Smooth muscle cell (in vitro differentiated cells): Measurements from ENCODE around the gene DNAH1. TPM values are rescaled to one million over a fixed set of nuclear protein-coding genes. Genes with fewer than 3 reads are reported as not detected.

ENCODE experiments used
- DNase-seq: peaks from one replicate; lab custom pipeline; 2025; ENCODE audit not compliant: unreplicated experiment; lab: John Stamatoyannopoulos, UW
- H2AFZ ChIP-seq: fragments of 200-600 bp; sonication (generic); 2 replicates; pipeline ENCODE4 v1.6.0; 2016; ENCODE audit warnings: antibody characterized with exemption, low read depth, mild to moderate bottlenecking
- H3F3A ChIP-seq: fragments of 200-600 bp; sonication (generic); 2 replicates; pipeline ENCODE4 v1.6.0; 2017; ENCODE audit warnings: antibody characterized with exemption, low read depth
- H3K27ac ChIP-seq: fragments of 200-600 bp; sonication (generic); 2 replicates; pipeline ENCODE4 v1.5.1; 2016; ENCODE audit warnings: low read depth, mild to moderate bottlenecking
- H3K27me3 ChIP-seq: fragments of 200-600 bp; sonication (generic); 2 replicates; pipeline ENCODE4 v1.6.1; 2016; ENCODE audit warnings: low read depth, mild to moderate bottlenecking
- H3K36me3 ChIP-seq: fragments of 200-600 bp; sonication (generic); 2 replicates; pipeline ENCODE4 v1.5.1; 2016; ENCODE audit warnings: low read depth
- H3K4me1 ChIP-seq: fragments of 200-600 bp; sonication (generic); 2 replicates; pipeline ENCODE4 v1.5.1; 2016; ENCODE audit warnings: low read depth
- H3K4me2 ChIP-seq: fragments of 200-600 bp; sonication (generic); 2 replicates; pipeline ENCODE4 v1.6.0; 2016; ENCODE audit warnings: mild to moderate bottlenecking
- H3K4me3 ChIP-seq: fragments of 200-600 bp; sonication (generic); 2 replicates; pipeline ENCODE4 v1.5.1; 2016; ENCODE audit warnings: mild to moderate bottlenecking
- H3K79me2 ChIP-seq: fragments of 200-600 bp; sonication (generic); 2 replicates; pipeline ENCODE4 v1.6.0; 2016; ENCODE audit warnings: low read depth, mild to moderate bottlenecking
- H3K9ac ChIP-seq: fragments of 200-600 bp; sonication (generic); 2 replicates; pipeline ENCODE4 v1.6.0; 2016; ENCODE audit warnings: low read depth
- H3K9me3 ChIP-seq: fragments of 200-600 bp; sonication (generic); replicated peaks from 2 replicates; pipeline ENCODE4 v1.5.1; 2016; ENCODE audit warnings: low read depth
- H4K20me1 ChIP-seq: fragments of 200-600 bp; sonication (generic); 2 replicates; pipeline ENCODE4 v1.6.0; 2016; ENCODE audit warnings: low read depth
- WGBS: methylation state at CpG from one replicate; pipeline ENCODE4 v1.1.7; 2016; ENCODE audit warnings: low lambda C conversion rate; 5-methylcytosine and 5-hydroxymethylcytosine counted together
- polyA plus RNA-seq: library from polyadenylated mRNA; unstranded; fragments of >200 nt; fragmentation: Nextera tagmentation; extraction: Ambion mirVana; gene quantifications from 2 replicates; pipeline ENCODE4 v1.2.1, GENCODE V29; 2016
- total RNA-seq: library from RNA; depleted of rRNA; stranded (reverse); fragments of >200 nt; gene quantifications from 2 replicates; pipeline ENCODE4 v1.2.3, GENCODE V29; 2014
- TF ChIP-seq, protein P1 (sequence below): fragments of 200-600 bp; sonication (generic); IDR thresholded peaks from 2 replicates; pipeline ENCODE4 v1.5.1; 2017; ENCODE audit warnings: borderline replicate concordance, mild to moderate bottlenecking, antibody characterized with exemption; ENCODE audit not compliant: insufficient read depth, poor library complexity, severe bottlenecking

DNAH1 gene
- total and polyA plus RNA-seq, 2 experiments from 2014 or later = 0.54 to 3.7 TPM

DNA sequence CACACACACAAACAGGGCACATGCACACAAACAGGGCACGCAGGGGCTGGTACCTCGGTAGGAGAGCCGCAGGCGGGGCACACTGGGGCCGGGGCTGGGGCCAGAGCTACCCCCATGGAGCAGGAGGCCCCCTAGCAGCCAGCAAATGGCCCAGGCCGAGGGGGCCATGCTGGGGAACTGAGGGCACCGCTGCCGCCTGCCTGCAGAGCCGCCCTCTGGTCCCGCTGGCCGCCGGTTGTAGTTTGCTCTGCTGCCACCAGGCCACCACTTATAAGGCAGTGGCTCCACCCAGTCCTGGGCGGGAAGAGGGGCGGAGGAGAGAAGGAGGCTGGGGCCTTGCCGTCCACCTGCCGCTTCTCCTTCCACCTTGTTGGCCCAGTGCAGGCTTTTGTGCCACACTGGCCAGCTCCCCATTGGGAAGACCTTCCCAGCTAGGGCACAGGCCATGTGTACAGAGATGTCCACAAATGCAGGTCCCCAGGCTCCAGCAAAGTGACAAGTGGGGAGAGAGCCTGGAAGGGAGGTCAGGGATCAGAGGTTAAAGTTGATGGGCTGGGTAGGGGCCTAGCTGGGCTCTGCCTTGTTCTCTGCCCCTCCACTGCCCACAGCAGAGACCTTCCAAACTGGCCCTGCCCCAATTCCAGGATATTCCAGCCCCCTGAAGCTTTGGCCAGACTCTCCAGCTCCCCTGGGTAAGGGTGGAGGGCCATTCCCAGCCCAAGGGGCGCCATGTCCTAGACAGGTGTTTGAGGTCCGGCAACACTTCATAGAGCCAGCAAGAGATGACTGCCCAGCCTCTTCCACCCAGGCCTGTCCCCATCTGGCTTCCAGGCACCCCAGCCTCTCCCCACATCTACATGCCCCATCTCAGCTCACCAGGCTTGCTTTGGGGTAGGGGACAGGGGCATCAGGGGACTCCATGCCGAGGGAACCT lies 129.0 kb downstream of the DNAH1 start, which contains the start of gene SEMA3G:
TSS of gene SEMA3G (minus strand) at position 244 of the 934 bp plus-strand sequence. CDS start at position 168, 76 bp downstream.
- TF ChIP-seq, protein P1, sequence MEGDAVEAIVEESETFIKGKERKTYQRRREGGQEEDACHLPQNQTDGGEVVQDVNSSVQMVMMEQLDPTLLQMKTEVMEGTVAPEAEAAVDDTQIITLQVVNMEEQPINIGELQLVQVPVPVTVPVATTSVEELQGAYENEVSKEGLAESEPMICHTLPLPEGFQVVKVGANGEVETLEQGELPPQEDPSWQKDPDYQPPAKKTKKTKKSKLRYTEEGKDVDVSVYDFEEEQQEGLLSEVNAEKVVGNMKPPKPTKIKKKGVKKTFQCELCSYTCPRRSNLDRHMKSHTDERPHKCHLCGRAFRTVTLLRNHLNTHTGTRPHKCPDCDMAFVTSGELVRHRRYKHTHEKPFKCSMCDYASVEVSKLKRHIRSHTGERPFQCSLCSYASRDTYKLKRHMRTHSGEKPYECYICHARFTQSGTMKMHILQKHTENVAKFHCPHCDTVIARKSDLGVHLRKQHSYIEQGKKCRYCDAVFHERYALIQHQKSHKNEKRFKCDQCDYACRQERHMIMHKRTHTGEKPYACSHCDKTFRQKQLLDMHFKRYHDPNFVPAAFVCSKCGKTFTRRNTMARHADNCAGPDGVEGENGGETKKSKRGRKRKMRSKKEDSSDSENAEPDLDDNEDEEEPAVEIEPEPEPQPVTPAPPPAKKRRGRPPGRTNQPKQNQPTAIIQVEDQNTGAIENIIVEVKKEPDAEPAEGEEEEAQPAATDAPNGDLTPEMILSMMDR = peak; percentile 45
- Histone ChIP-seq H3K9ac (no peak within 1 kb of the TSS), H3K4me1 (no peaks in the 10 kb centered on the region), H2AFZ (no peak within 1 kb of the TSS), H3K27me3 (no peaks in the 10 kb centered on the region), H3K4me3 (no peak within 1 kb of the TSS), H4K20me1 (no peaks in the 10 kb centered on the region), H3K4me2 (no peak within 1 kb of the TSS), H3K36me3 (no peaks in the 10 kb centered on the region), H3K27ac (no peak within 1 kb of the TSS), H3K79me2 (no peaks in the 10 kb centered on the region), H3K9me3 (no peaks in the 10 kb centered on the region), H3F3A (no peaks in the 10 kb centered on the region)
- WGBS = 35% methylated on average over 17 of the region's 19 CpGs
- peak; percentile 26 for DNase-seq

DNA sequence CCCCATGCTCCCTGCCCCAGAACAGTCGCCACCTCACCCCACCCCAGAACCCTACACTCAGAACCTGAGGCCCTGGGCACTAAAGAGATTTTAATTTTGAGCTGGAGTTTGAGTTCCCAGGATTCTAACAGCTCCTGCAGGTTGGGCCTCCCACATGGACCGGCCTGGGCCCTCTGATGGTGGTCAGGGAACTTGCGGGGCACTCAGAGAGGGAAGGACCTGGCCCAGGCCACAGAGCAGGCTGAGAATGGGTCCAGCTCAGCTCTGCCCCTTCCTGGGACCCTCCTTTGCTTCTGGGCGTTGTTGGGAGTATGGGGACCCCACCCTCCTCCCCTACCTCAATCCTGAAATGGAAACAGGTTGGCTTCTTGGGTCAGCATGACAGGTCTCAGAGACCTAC lies 129.9 kb downstream of the DNAH1 start:
- no peak for DNase-seq
- Histone ChIP-seq H3K4me3 (no peak overlapping the region), H3K36me3 (no peaks in the 10 kb centered on the region), H2AFZ (no peak overlapping the region), H3K4me1 (no peaks in the 10 kb centered on the region), H3K27ac (no peak overlapping the region), H3K27me3 (no peaks in the 10 kb centered on the region), H3K9me3 (no peaks in the 10 kb centered on the region), H3F3A (no peaks in the 10 kb centered on the region), H4K20me1 (no peaks in the 10 kb centered on the region), H3K9ac (no peak overlapping the region), H3K4me2 (no peak overlapping the region), H3K79me2 (no peaks in the 10 kb centered on the region)
- WGBS = 89% methylated on average over 3 of the region's 4 CpGs
- TF ChIP-seq, protein P1 = no peak

DNA sequence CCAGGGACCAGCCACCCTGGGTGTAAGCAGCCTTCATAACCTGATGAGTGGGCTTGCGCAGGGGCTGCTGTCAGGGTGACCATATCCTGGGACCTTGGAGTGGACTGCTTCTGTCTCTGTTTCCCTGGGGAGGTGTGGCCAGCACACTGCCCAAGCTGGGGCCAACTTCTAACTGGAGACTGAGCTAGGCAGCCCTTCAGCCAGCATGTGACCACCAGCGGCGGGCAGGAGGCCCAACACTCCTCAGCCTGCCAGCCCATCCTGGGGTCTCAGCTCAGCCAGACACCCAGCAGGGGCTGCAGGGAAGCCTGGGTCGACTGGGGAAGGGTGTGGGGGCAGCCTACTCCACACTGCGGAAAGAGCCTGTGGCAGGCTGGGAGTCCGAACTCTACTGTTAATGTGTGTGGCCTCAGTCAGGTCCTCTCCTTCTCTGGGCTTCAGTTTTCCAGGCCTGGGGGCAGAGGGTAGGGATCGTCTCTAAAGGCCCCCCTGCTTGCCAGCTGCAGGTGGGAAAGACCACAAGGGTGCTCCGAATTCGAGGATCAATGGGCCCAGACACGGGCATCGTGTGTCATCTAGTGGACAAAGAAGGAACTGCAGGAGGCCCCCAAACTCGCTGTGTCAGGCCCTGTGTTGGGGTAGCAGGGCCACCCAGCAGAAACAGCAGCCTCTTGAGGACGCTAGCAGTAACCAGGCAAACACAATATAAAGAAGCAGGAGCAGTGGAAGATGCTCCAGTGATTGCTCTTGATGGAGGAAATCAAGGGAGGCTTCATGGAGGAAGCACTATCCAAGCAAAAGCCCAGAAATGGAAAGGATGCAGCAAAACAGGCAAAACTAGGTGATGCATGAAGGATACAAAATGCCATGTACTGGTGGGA lies 130.8 kb downstream of the DNAH1 start:
- WGBS = 41% methylated on average over 13 of the region's 13 CpGs
- Histone ChIP-seq H2AFZ (no peak overlapping the region), H3K4me2 (no peak overlapping the region), H3K27me3 (no peaks in the 10 kb centered on the region), H3K79me2 (no peaks in the 10 kb centered on the region), H3K4me1 (no peaks in the 10 kb centered on the region), H3K9me3 (no peaks in the 10 kb centered on the region), H3K9ac (no peak overlapping the region), H4K20me1 (no peaks in the 10 kb centered on the region), H3K27ac (no peak overlapping the region), H3F3A (no peaks in the 10 kb centered on the region), H3K4me3 (no peak overlapping the region), H3K36me3 (no peaks in the 10 kb centered on the region)
- peak; percentile 21 for DNase-seq
- TF ChIP-seq, protein P1 = peak; percentile 98
